K562 (cell line): ENCODE results near the gene CACNB1. TPM values are rescaled to one million over a fixed set of nuclear protein-coding genes. Genes with fewer than 3 reads are reported as not detected.

ENCODE experiments used
- CBX5 ChIP-seq: IDR thresholded peaks from 2 replicates; pipeline ENCODE4 v1.6.1; 2014; ENCODE audit warnings: low read depth, borderline replicate concordance
- CC2D1A ChIP-seq: fragments of 450-650 bp; IDR thresholded peaks from 2 replicates; pipeline ENCODE4 v1.6.1; 2017; ENCODE audit warnings: mild to moderate bottlenecking
- CLOCK ChIP-seq: fragments of 250-450 bp; sonication (Bioruptor Pico); IDR thresholded peaks from 2 replicates; pipeline ENCODE4 v1.4.0; 2020; ENCODE audit warnings: mild to moderate bottlenecking, moderate library complexity, borderline replicate concordance
- CREB1 ChIP-seq, 2 experiments: sonication (generic) in 1 of 2; formaldehyde crosslinking in 1 of 2; IDR thresholded peaks; 2 replicates each; pipeline versions ENCODE4 v1.6.1 to v1.8.0; 2012 to 2022; ENCODE audit warnings: inconsistent platforms in 1 of 2, mild to moderate bottlenecking in 1 of 2, missing genetic modification reagents in 1 of 2, moderate library complexity in 1 of 2
- ETS1 ChIP-seq: conservative IDR thresholded peaks from 2 replicates; pipeline ENCODE4 v1.6.1; 2011; ENCODE audit warnings: low read depth, mild to moderate bottlenecking, low read length; ENCODE audit not compliant: control insufficient read depth
- FOXA3 ChIP-seq, 2 experiments: fragments of 450-650 bp in 1 of 2; sonication (generic) in 1 of 2; formaldehyde crosslinking; IDR thresholded peaks in 1 of 2; conservative IDR thresholded peaks in 1 of 2; 2 replicates each; pipeline versions ENCODE4 v1.4.0 to v1.8.0; 2020 to 2022; ENCODE audit warnings: mild to moderate bottlenecking in 2 of 2, missing genetic modification reagents in 1 of 2
- IRF2 ChIP-seq: sonication (generic); formaldehyde crosslinking; IDR thresholded peaks from 2 replicates; pipeline ENCODE4 v1.8.1; 2022; ENCODE audit warnings: mild to moderate bottlenecking, missing genetic modification reagents
- MEIS2 ChIP-seq: fragments of 450-650 bp; IDR thresholded peaks from 2 replicates; pipeline ENCODE4 v1.6.1; 2014; ENCODE audit warnings: mild to moderate bottlenecking; ENCODE audit not compliant: partially characterized antibody
- RAD21 ChIP-seq, 2 experiments: fragments of 250-450 bp in 1 of 2; fragments of 450-650 bp in 1 of 2; sonication (Bioruptor Pico) in 1 of 2; formaldehyde crosslinking in 1 of 2; IDR thresholded peaks in 1 of 2; conservative IDR thresholded peaks in 1 of 2; 2 replicates each; pipeline versions ENCODE4 v1.4.0 to v1.8.0; 2020 to 2022; ENCODE audit warnings: mild to moderate bottlenecking in 2 of 2, moderate library complexity in 1 of 2
- SAP30 ChIP-seq: fragments of 200-600 bp; sonication (generic); IDR thresholded peaks from 2 replicates; pipeline ENCODE4 v1.6.1; 2012; ENCODE audit warnings: borderline replicate concordance, low read depth, mild to moderate bottlenecking, moderate library complexity, low read length, control low read depth, inconsistent platforms; ENCODE audit not compliant: insufficient read depth, poor library complexity, severe bottlenecking
- THRB ChIP-seq: fragments of 450-650 bp; formaldehyde crosslinking; conservative IDR thresholded peaks from 2 replicates; pipeline ENCODE4 v1.4.0; 2022; ENCODE audit warnings: mild to moderate bottlenecking, missing genetic modification characterization
- UBTF ChIP-seq, 2 experiments: IDR thresholded peaks; 2 replicates each; pipeline ENCODE4 v1.6.1; 2012; ENCODE audit warnings: improper control_type of control experiment in 2 of 2, low read depth in 2 of 2, low read length in 2 of 2, borderline replicate concordance in 1 of 2
- WHSC1 ChIP-seq: IDR thresholded peaks from one replicate; pipeline ENCODE4 v1.6.1; 2012; ENCODE audit warnings: low read length, control low read depth, inconsistent platforms
- ZBTB7A ChIP-seq: IDR thresholded peaks from 2 replicates; pipeline ENCODE4 v1.6.1; 2011; ENCODE audit warnings: low read depth, mild to moderate bottlenecking, low read length, moderate library complexity, borderline replicate concordance; ENCODE audit not compliant: control insufficient read depth
- ZNF12 ChIP-seq: sonication (generic); formaldehyde crosslinking; IDR thresholded peaks from 2 replicates; pipeline ENCODE4 v1.4.0; 2020; ENCODE audit warnings: mild to moderate bottlenecking, missing genetic modification reagents
- ZNF445 ChIP-seq: fragments of 250-450 bp; sonication (Bioruptor Pico); IDR thresholded peaks from 2 replicates; pipeline ENCODE4 v1.4.0; 2020; ENCODE audit warnings: low read depth, mild to moderate bottlenecking, moderate library complexity
- ZNF699 ChIP-seq: fragments of 250-450 bp; sonication (Bioruptor Pico); IDR thresholded peaks from 2 replicates; pipeline ENCODE4 v1.8.0; 2021; ENCODE audit warnings: mild to moderate bottlenecking, moderate library complexity; ENCODE audit not compliant: insufficient replicate concordance
- polyA plus RNA-seq, 8 experiments: library from polyadenylated mRNA; depleted of rRNA in 4 of 8; stranded (reverse) in 5 of 8; unstranded in 3 of 8; fragments of >200 nt; fragmentation: Nextera tagmentation in 2 of 8; fragmentation: Illumina TruSeq in 1 of 8; extraction: Ambion mirVana in 2 of 8; extraction: Trizol in 1 of 8; gene quantifications; 2 replicates each; pipeline versions ENCODE4 v1.2.1 to v1.2.3, GENCODE V29; 2011 to 2014; ENCODE audit warnings: inconsistent platforms in 1 of 8, missing spikeins in 1 of 8
- total RNA-seq, 7 experiments: library from RNA; depleted of rRNA in 6 of 7; stranded (reverse); fragments of >200 nt in 6 of 7; fragmentation: Illumina TruSeq in 2 of 7; extraction: Trizol in 2 of 7; gene quantifications; 2 replicates each; pipeline versions ENCODE4 v1.2.1 to v1.2.3, GENCODE V29; 2011 to 2021; ENCODE audit warnings: low replicate concordance in 1 of 7

CACNB1 gene
- total and polyA plus RNA-seq, 9 of the 15 experiments (the other 6 are each of a cell fraction or from before 2014, with no cell fraction given) = 0.08 to 7.4 (median 3.0) TPM

GRCh38 chr17:39194089-39194984 is 3.1 kb downstream of the CACNB1 start (continued):
- TF ChIP-seq THRB (CRISPR knock-in tag) (no peak), RAD21 (CRISPR knock-in tag; conservative IDR thresholded peaks at IDR 0.05 in 1 of 2, IDR thresholded peaks at IDR 0.05 in 1 of 2) (peak in 1 of 2 experiments; percentile 48; a peak in 3 of 4 replicates), ZNF12 (no peak), CREB1 (IDR thresholded peaks at IDR 0.05) (peak; percentile 53; the same call in 1 of the 2 replicates), CREB1 (CRISPR knock-in tag; IDR thresholded peaks at IDR 0.05) (no peak), UBTF (IDR thresholded peaks at IDR 0.05; ENCODE audit: borderline replicate concordance in 1 of 2, low read depth in 2 of 2, low read length in 2 of 2) (0 out of 4 replicates have a peak, but pooled peaks of 1 of the 2 experiments have one; percentile 55), ETS1 (no peak), CBX5 (no peak), FOXA3 (CRISPR knock-in tag; conservative IDR thresholded peaks at IDR 0.05 in 1 of 2, IDR thresholded peaks at IDR 0.05 in 1 of 2) (no peak), IRF2 (CRISPR knock-in tag) (no peak), ZBTB7A (peak; percentile 69), SAP30 (no peak), ZNF445 (CRISPR knock-in tag) (no peak), CC2D1A (no peak), ZNF699 (CRISPR knock-in tag) (no peak), MEIS2 (peak; percentile 26), CLOCK (CRISPR knock-in tag) (no peak), WHSC1 (no peak)
